ENCODE results near the gene ROR1. TPM values are rescaled to one million over a fixed set of nuclear protein-coding genes. Genes with fewer than 3 reads are reported as not detected.

ROR1 gene
- total RNA-seq = not detected
- not detected for polyA plus RNA-seq

GRCh38 chr1:63773815-63774616 lies at the start of gene ROR1:
ROR1 (plus strand) TSS chr1:63774017.
- DNase-seq = peak in 2 of 5 donors; percentile 2 to 12
- H3K4me1 Mint-ChIP-seq = peaks cover 10 to 20% (median 16%) of the 10 kb centered on the region in 4 donors
- Histone ChIP-seq H3K4me1 (ENCODE audit: insufficient read depth, low read length) (peaks cover 13% of the 10 kb centered on the region), H3K36me3 (ENCODE audit: insufficient read depth, low read length) (no peaks in the 10 kb centered on the region), H3K9me3 (ENCODE audit: control insufficient read depth in 1 of 2, low read length in 2 of 2) (no peaks in the 10 kb centered on the region), H3K27ac (ENCODE audit: low read depth, low read length) (no peak within 1 kb of the TSS), H3K4me3 (ENCODE audit: low read length in 2 of 2) (no peak within 1 kb of the TSS), H3K27me3 (ENCODE audit: insufficient read depth, low read length) (peaks cover 3% of the 10 kb centered on the region)
- ChIA-PET POLR2A (ENCODE audit: partially characterized antibody) (no interaction called here), CTCF (ENCODE audit: partially characterized antibody) (no interaction called here)
- H3K27me3 Mint-ChIP-seq = peaks cover 43 to 45% of the 10 kb centered on the region in 2 donors
- H3K4me3 Mint-ChIP-seq = peak within 1 kb of the TSS; percentile 43 to 84 (median 73)
- H3K36me3 Mint-ChIP-seq = no peaks in the 10 kb centered on the region
- intact Hi-C loops (cut with micrococcal nuclease) = no loop called here
- H3K9me3 Mint-ChIP-seq = peaks cover 0 to 3% (median 0%) of the 10 kb centered on the region in 8 donors
- H3K27ac Mint-ChIP-seq = no peak within 1 kb of the TSS

GRCh38 chr1:63724375-63724899 lies 49.4 kb upstream of the ROR1 start:
- H3K27me3 ChIP-seq (ENCODE audit: insufficient read depth, low read length) = no peaks in the 10 kb centered on the region

GRCh38 chr1:63728611-63729226 lies 45.1 kb upstream of the ROR1 start:
- no peaks in the 10 kb centered on the region for H3K9me3 Mint-ChIP-seq
- DNase-seq = no peak
- peak overlapping the region in 1 of 8 donors; percentile 41 for H3K4me3 Mint-ChIP-seq
- no peak overlapping the region for H3K27ac Mint-ChIP-seq
- H3K36me3 Mint-ChIP-seq = no peaks in the 10 kb centered on the region
- Histone ChIP-seq H3K36me3 (ENCODE audit: insufficient read depth, low read length) (no peaks in the 10 kb centered on the region), H3K4me3 (ENCODE audit: low read length in 2 of 2) (no peak overlapping the region), H3K9me3 (ENCODE audit: control insufficient read depth in 1 of 2, low read length in 2 of 2) (no peaks in the 10 kb centered on the region), H3K4me1 (ENCODE audit: insufficient read depth, low read length) (no peaks in the 10 kb centered on the region), H3K27me3 (ENCODE audit: insufficient read depth, low read length) (no peaks in the 10 kb centered on the region), H3K27ac (ENCODE audit: low read depth, low read length) (no peak overlapping the region)
- ChIA-PET CTCF (ENCODE audit: partially characterized antibody) (no interaction called here), POLR2A (ENCODE audit: partially characterized antibody) (no interaction called here)
- H3K27me3 Mint-ChIP-seq = peaks cover 0 to 1% of the 10 kb centered on the region in 2 donors
- no peaks in the 10 kb centered on the region for H3K4me1 Mint-ChIP-seq
- intact Hi-C loops (cut with micrococcal nuclease) = no loop called here

More at GRCh38 chr1:63724375-63724899, 49.4 kb upstream of the ROR1 start:
- Mint-ChIP-seq H3K36me3 (no peaks in the 10 kb centered on the region), H3K9me3 (no peaks in the 10 kb centered on the region), H3K27ac (no peak overlapping the region), H3K4me3 (no peak overlapping the region), H3K27me3 (peaks cover 0 to 1% of the 10 kb centered on the region in 2 donors), H3K4me1 (no peaks in the 10 kb centered on the region)
- ChIA-PET POLR2A (ENCODE audit: partially characterized antibody) (no interaction called here), CTCF (ENCODE audit: partially characterized antibody) (no interaction called here)
- H3K4me3 ChIP-seq (ENCODE audit: low read length in 2 of 2) = no peak overlapping the region
- H3K9me3 ChIP-seq (ENCODE audit: control insufficient read depth in 1 of 2, low read length in 2 of 2) = no peaks in the 10 kb centered on the region
- no peak for DNase-seq
- no peak overlapping the region for H3K27ac ChIP-seq (ENCODE audit: low read depth, low read length)
- H3K36me3 ChIP-seq (ENCODE audit: insufficient read depth, low read length) = no peaks in the 10 kb centered on the region
- no peaks in the 10 kb centered on the region for H3K4me1 ChIP-seq (ENCODE audit: insufficient read depth, low read length)
- intact Hi-C loops (cut with micrococcal nuclease) = no loop called here

- no peaks in the 10 kb centered on the region for H3K36me3 Mint-ChIP-seq
- intact Hi-C loops (cut with micrococcal nuclease) = no loop called here
Measured at GRCh38 chr1:63729227-63729620, 44.6 kb upstream of the ROR1 start.

GRCh38 chr1:63730211-63730610 lies 43.6 kb upstream of the ROR1 start:
- Mint-ChIP-seq H3K36me3 (no peaks in the 10 kb centered on the region), H3K4me1 (no peaks in the 10 kb centered on the region), H3K27me3 (peaks cover under 1 to 1% of the 10 kb centered on the region in 2 donors), H3K9me3 (peaks cover 0 to 4% (median 0%) of the 10 kb centered on the region in 8 donors), H3K27ac (no peak overlapping the region), H3K4me3 (no peak overlapping the region)
- H3K9me3 ChIP-seq (ENCODE audit: control insufficient read depth in 1 of 2, low read length in 2 of 2) = no peaks in the 10 kb centered on the region
- H3K27ac ChIP-seq (ENCODE audit: low read depth, low read length) = no peak overlapping the region
- intact Hi-C loops (cut with micrococcal nuclease) = no loop called here
- no peaks in the 10 kb centered on the region for H3K27me3 ChIP-seq (ENCODE audit: insufficient read depth, low read length)
- H3K36me3 ChIP-seq (ENCODE audit: insufficient read depth, low read length) = no peaks in the 10 kb centered on the region
- CTCF ChIA-PET (ENCODE audit: partially characterized antibody) = no interaction called here
- DNase-seq = no peak
- no peak overlapping the region for H3K4me3 ChIP-seq (ENCODE audit: low read length in 2 of 2)
- POLR2A ChIA-PET (ENCODE audit: partially characterized antibody) = no interaction called here
- H3K4me1 ChIP-seq (ENCODE audit: insufficient read depth, low read length) = no peaks in the 10 kb centered on the region

More at GRCh38 chr1:63729227-63729620, 44.6 kb upstream of the ROR1 start:
- H3K4me1 Mint-ChIP-seq = no peaks in the 10 kb centered on the region
- Histone ChIP-seq H3K4me3 (ENCODE audit: low read length in 2 of 2) (no peak overlapping the region), H3K27ac (ENCODE audit: low read depth, low read length) (no peak overlapping the region), H3K9me3 (ENCODE audit: control insufficient read depth in 1 of 2, low read length in 2 of 2) (no peaks in the 10 kb centered on the region), H3K27me3 (ENCODE audit: insufficient read depth, low read length) (no peaks in the 10 kb centered on the region), H3K36me3 (ENCODE audit: insufficient read depth, low read length) (no peaks in the 10 kb centered on the region), H3K4me1 (ENCODE audit: insufficient read depth, low read length) (no peaks in the 10 kb centered on the region)
- no peaks in the 10 kb centered on the region for H3K9me3 Mint-ChIP-seq
- H3K27ac Mint-ChIP-seq = no peak overlapping the region
- peaks cover 0 to 1% of the 10 kb centered on the region in 2 donors for H3K27me3 Mint-ChIP-seq
- CTCF ChIA-PET (ENCODE audit: partially characterized antibody) = no interaction called here
- no peak for DNase-seq
- H3K4me3 Mint-ChIP-seq = no peak overlapping the region
- POLR2A ChIA-PET (ENCODE audit: partially characterized antibody) = no interaction called here

GRCh38 chr1:63731117-63732043 lies 42.4 kb upstream of the ROR1 start:
- ChIA-PET CTCF (ENCODE audit: partially characterized antibody) (no interaction called here), POLR2A (ENCODE audit: partially characterized antibody) (no interaction called here)
- H3K27ac ChIP-seq (ENCODE audit: low read depth, low read length) = no peak overlapping the region

GRCh38 chr1:63732666-63733065 lies 41.2 kb upstream of the ROR1 start:
- Mint-ChIP-seq H3K9me3 (peaks cover 2 to 12% (median 7%) of the 10 kb centered on the region in 8 donors), H3K36me3 (no peaks in the 10 kb centered on the region), H3K4me1 (no peaks in the 10 kb centered on the region), H3K27me3 (peaks cover 2 to 6% of the 10 kb centered on the region in 2 donors), H3K4me3 (no peak overlapping the region), H3K27ac (peak overlapping the region in 1 of 7 donors; percentile 54)
- Histone ChIP-seq H3K4me3 (ENCODE audit: low read length in 2 of 2) (no peak overlapping the region), H3K27ac (ENCODE audit: low read depth, low read length) (no peak overlapping the region), H3K9me3 (ENCODE audit: control insufficient read depth in 1 of 2, low read length in 2 of 2) (no peaks in the 10 kb centered on the region), H3K27me3 (ENCODE audit: insufficient read depth, low read length) (no peaks in the 10 kb centered on the region), H3K36me3 (ENCODE audit: insufficient read depth, low read length) (no peaks in the 10 kb centered on the region), H3K4me1 (ENCODE audit: insufficient read depth, low read length) (no peaks in the 10 kb centered on the region)
- POLR2A ChIA-PET (ENCODE audit: partially characterized antibody) = no interaction called here
- DNase-seq = no peak
- intact Hi-C loops (cut with micrococcal nuclease) = no loop called here
- CTCF ChIA-PET (ENCODE audit: partially characterized antibody) = no interaction called here

More at GRCh38 chr1:63731117-63732043, 42.4 kb upstream of the ROR1 start:
- H3K36me3 Mint-ChIP-seq = no peaks in the 10 kb centered on the region
- H3K9me3 ChIP-seq (ENCODE audit: control insufficient read depth in 1 of 2, low read length in 2 of 2) = no peaks in the 10 kb centered on the region
- no peak overlapping the region for H3K4me3 Mint-ChIP-seq
- no peaks in the 10 kb centered on the region for H3K36me3 ChIP-seq (ENCODE audit: insufficient read depth, low read length)
- DNase-seq = no peak
- no peak overlapping the region for H3K4me3 ChIP-seq (ENCODE audit: low read length in 2 of 2)
- H3K27me3 Mint-ChIP-seq = peaks cover 2 to 4% of the 10 kb centered on the region in 2 donors
- H3K9me3 Mint-ChIP-seq = peaks cover 2 to 5% (median 4%) of the 10 kb centered on the region in 8 donors
- no peak overlapping the region for H3K27ac Mint-ChIP-seq
- H3K4me1 ChIP-seq (ENCODE audit: insufficient read depth, low read length) = no peaks in the 10 kb centered on the region
- no peaks in the 10 kb centered on the region for H3K4me1 Mint-ChIP-seq
- intact Hi-C loops (cut with micrococcal nuclease) = no loop called here
- no peaks in the 10 kb centered on the region for H3K27me3 ChIP-seq (ENCODE audit: insufficient read depth, low read length)

Measured in CD4-positive, alpha-beta memory T cell (primary cell).